GM18868 (cell line): ENCODE results near the gene ENTHD1.

ENCODE experiments used
- ATAC-seq: cut with Tn5 transposase; IDR thresholded peaks from one replicate; pipeline ENCODE4 v1.9.1; 2021; ENCODE audit warnings: mild to moderate bottlenecking, moderate library complexity; ENCODE audit not compliant: unreplicated experiment

Gene ENTHD1

DNA sequence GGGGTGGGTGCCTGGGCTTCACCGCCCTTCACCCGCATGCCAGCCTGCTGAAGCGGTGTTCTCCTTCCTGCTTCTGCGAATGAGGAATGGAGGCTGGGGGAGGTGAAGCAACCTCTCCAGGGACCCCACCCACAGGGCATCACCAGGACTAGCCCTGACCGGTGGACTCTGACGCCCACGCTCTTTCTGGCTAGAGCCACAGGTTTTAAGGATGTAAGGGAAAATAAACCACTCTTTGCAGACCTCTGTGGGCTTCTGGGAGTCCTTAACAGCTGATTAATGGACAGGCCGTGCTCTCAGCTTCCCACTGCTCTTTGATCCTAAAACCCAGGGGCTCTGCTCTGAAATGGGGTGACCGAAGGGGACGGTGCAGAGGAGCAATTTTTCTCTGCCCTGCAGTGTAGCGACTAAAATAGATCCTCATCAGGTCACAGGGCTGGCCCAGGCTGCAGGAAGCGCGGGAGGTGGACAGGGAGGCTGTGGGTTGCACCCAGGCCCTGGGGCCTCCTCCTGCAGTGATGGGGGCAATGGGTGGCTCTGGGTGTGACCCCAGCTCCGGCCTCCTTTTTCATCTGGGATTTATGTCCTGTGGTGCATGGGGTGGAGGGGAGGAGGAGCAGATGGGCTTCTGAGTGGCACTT, 195.7 kb downstream of the ENTHD1 start:
- ATAC-seq = no peak

DNA sequence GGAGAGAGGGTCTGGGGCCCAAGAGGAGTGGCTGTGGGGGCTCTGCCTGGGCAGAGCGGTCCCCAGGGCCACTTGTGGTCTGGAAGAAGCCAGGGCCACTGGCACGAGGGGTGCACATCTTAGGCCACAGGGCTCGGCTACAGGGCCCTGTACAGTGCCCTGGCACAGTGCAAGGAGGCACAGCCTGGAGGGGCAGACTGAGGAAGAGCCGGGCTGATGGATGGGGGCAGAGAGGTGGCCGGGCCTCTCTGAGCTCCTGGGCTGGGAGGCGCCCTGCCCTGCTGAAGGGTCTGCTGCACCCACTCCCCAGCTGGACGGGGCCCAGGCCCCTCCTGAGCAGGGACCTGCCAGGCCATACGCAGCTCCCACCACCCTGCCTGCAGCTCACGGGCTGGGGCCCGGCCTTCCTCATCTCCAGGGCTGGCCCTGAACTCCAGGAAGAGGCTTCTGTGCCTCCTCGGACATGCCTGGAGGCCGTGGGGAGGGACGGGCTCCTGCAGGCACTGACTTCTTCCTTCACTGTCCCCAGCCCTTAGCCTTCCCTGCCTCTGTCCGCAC, 199.5 kb downstream of the ENTHD1 start:
- ATAC-seq = no peak
